ENCODE data around the gene CABP1.

CABP1 gene

GRCh38 chr12:120692524-120693033, 52.2 kb downstream of the CABP1 start:
- H3K9me3 Mint-ChIP-seq: no peaks in the 10 kb centered on the region
- no peak overlapping the region for H3K4me3 Mint-ChIP-seq
- peaks cover 64% of the 10 kb centered on the region for H3K4me1 Mint-ChIP-seq
- peak overlapping the region; percentile 20 for H3K27ac Mint-ChIP-seq
- H3K36me3 Mint-ChIP-seq: peaks cover 16% of the 10 kb centered on the region
- H3K27me3 Mint-ChIP-seq: no peaks in the 10 kb centered on the region

DNA sequence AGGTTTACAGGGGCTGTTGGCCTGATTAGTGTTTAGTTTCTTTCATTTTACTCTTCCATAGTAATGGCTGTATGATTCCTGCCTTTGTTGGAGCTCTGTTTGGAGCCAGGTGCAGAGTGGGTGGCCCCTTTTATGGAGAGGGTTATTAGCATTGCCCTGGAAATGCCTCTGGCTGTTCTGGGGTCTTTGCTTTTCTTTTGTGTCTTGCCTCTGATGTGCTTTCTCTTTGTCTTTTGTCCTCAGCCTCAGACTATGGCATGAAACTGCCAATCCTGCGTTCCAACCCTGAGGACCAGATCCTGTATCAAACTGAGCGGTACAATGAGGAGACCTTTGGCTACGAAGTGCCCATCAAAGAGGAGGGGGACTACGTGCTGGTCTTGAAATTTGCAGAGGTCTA, 53.4 kb downstream of the CABP1 start:
- Mint-ChIP-seq H3K27ac (no peak overlapping the region), H3K27me3 (no peaks in the 10 kb centered on the region), H3K9me3 (no peaks in the 10 kb centered on the region), H3K4me1 (peaks cover 53% of the 10 kb centered on the region), H3K4me3 (no peak overlapping the region), H3K36me3 (peaks cover 16% of the 10 kb centered on the region)

GRCh38 chr12:120696626-120697025, 56.2 kb downstream of the CABP1 start:
- Mint-ChIP-seq H3K27ac (no peak overlapping the region), H3K4me1 (peaks cover 27% of the 10 kb centered on the region), H3K36me3 (peaks cover 19% of the 10 kb centered on the region), H3K9me3 (no peaks in the 10 kb centered on the region), H3K4me3 (no peak overlapping the region), H3K27me3 (no peaks in the 10 kb centered on the region)

DNA sequence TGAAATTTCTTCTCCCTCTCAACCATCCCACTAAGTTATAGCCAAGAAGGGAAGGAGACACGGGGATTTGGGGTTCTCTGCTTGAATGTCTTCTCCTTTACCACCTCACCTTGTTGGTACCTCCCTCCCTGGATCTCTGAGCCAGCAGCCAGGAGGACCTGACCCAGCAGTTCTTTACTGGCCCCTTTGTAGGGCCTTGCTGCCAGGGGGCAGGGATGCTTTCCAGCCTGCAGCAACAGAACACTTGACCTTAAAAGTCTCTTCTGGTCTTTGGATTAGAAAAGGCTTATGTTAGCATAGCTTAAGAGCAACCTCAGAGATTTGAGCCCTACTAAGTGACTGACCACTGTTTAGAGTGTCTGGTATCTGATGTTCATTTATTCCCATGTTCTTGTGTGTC, 56.9 kb downstream of the CABP1 start:
- Mint-ChIP-seq H3K9me3 (no peaks in the 10 kb centered on the region), H3K36me3 (peaks cover 19% of the 10 kb centered on the region), H3K27me3 (no peaks in the 10 kb centered on the region), H3K4me1 (peaks cover 20% of the 10 kb centered on the region), H3K4me3 (no peak overlapping the region), H3K27ac (no peak overlapping the region)

- no peaks in the 10 kb centered on the region for H3K9me3 Mint-ChIP-seq
- peaks cover 16% of the 10 kb centered on the region for H3K36me3 Mint-ChIP-seq
- H3K27ac Mint-ChIP-seq: no peak overlapping the region
- no peaks in the 10 kb centered on the region for H3K27me3 Mint-ChIP-seq
- peaks cover 6% of the 10 kb centered on the region for H3K4me1 Mint-ChIP-seq
- no peak overlapping the region for H3K4me3 Mint-ChIP-seq
These were observed 58.2 kb downstream of the CABP1 start for GRCh38 chr12:120698665-120699064.

GRCh38 chr12:120699553-120699952, 59.1 kb downstream of the CABP1 start:
- Mint-ChIP-seq H3K9me3 (no peaks in the 10 kb centered on the region), H3K27ac (no peak overlapping the region), H3K36me3 (peaks cover 12% of the 10 kb centered on the region), H3K4me3 (no peak overlapping the region), H3K27me3 (no peaks in the 10 kb centered on the region), H3K4me1 (no peaks in the 10 kb centered on the region)

DNA sequence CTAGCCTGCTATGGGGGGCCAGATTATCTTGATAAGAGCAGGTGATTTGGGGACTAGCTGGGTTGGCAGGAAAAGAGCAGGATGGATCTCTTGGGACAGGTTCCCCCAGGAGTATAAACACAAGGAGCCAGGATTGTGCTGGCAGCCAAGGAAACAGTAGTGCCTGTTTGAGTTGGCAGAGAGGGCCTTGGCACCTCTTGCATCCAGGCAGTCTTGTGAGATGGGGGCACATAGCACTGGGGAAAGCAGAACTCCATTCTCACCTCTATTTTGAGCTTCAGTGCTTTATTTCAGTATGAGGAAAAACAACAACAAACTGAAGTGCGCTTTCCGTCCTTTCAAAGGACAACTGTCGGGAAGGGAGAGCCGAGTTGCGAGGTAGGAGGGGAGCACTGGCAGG, 60.5 kb downstream of the CABP1 start:
- Mint-ChIP-seq H3K27ac (no peak overlapping the region), H3K9me3 (no peaks in the 10 kb centered on the region), H3K4me3 (no peak overlapping the region), H3K4me1 (no peaks in the 10 kb centered on the region), H3K27me3 (no peaks in the 10 kb centered on the region), H3K36me3 (peaks cover 9% of the 10 kb centered on the region)

- no peak overlapping the region for H3K27ac Mint-ChIP-seq
- H3K9me3 Mint-ChIP-seq: no peaks in the 10 kb centered on the region
- H3K36me3 Mint-ChIP-seq: peaks cover 4% of the 10 kb centered on the region
- no peak overlapping the region for H3K4me3 Mint-ChIP-seq
- no peaks in the 10 kb centered on the region for H3K4me1 Mint-ChIP-seq
- no peaks in the 10 kb centered on the region for H3K27me3 Mint-ChIP-seq
These were observed 62.2 kb downstream of the CABP1 start for GRCh38 chr12:120702637-120703036.

DNA sequence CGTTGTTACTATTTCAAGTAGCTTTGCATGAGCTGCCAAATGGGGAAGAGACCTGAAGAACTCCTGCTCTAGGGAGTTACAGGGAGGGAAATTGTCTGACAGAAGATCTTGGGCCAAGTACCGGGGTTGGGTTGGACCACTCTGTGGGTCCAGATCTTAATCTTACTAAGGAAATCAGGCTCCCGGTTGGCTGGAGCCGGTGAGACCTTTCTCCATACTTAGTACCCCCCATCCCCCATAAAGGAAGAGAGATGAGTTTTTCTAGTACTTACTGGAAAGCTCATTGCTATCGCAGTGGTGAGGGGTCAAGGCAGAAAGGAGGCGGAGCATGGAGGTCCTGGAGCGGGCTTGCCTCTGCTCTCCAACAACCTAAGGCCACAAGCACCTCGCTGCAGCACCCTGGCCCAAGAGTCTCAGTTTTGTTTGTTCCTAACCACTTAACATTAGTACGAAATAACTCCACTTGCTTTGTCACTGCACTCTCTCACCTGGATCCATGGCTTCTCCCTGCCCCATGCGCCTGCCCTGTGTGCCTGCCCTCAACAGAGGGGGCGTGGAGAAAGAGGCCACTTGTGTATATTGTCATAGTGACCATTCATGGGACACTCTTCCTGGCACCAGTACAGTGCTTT, 63.0 kb downstream of the CABP1 start:
- no peak overlapping the region for H3K27ac Mint-ChIP-seq

DNA sequence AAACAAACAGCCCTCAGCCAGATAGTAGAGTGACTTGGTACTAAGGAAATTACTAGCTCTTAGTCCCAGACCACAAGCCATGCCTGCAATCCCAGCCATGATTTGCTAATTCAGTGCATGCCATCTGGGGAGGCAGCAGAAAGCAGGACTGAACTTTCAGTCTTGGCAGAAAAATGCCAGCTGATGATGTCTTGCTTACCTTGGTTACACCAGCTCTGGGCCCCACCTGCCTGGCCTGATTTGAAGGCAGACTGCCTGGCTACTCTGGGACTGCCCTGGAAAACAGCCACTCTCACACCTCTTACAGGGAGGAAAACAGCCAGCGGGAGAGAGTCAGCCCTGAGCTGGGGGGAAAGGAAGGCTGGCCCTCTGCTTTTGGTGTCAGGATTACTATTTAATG, 65.2 kb downstream of the CABP1 start:
- Mint-ChIP-seq H3K36me3 (peaks cover 3% of the 10 kb centered on the region), H3K27me3 (no peaks in the 10 kb centered on the region), H3K27ac (no peak overlapping the region), H3K4me3 (no peak overlapping the region), H3K4me1 (peaks cover 6% of the 10 kb centered on the region), H3K9me3 (no peaks in the 10 kb centered on the region)

More for the DNA sequence above, 63.0 kb downstream of the CABP1 start:
- peaks cover 4% of the 10 kb centered on the region for H3K36me3 Mint-ChIP-seq
- no peaks in the 10 kb centered on the region for H3K9me3 Mint-ChIP-seq
- H3K4me3 Mint-ChIP-seq: no peak overlapping the region
- H3K27me3 Mint-ChIP-seq: no peaks in the 10 kb centered on the region
- H3K4me1 Mint-ChIP-seq: no peaks in the 10 kb centered on the region

DNA sequence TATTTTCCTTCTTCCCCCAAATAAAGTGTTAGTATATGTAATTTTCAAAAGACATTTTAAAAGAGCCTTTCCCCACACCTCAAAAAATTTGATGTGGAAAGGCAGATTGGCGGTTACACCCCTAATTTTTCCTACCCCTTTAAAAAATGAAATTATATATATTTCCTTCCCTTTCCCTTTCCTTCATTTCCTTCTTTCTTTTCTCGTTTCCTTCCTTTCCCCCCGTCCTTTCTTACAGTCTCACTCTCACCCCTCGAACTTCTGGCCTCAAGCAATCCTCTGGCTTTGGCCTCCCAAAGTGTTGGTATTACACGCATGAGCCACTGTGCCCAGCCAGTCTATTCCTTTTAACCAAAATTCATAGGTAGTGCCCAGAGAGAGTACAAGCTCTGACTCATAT, 65.6 kb downstream of the CABP1 start:
- Mint-ChIP-seq H3K27me3 (no peaks in the 10 kb centered on the region), H3K27ac (no peak overlapping the region), H3K4me1 (peaks cover 6% of the 10 kb centered on the region), H3K9me3 (no peaks in the 10 kb centered on the region), H3K36me3 (no peaks in the 10 kb centered on the region), H3K4me3 (no peak overlapping the region)

GRCh38 chr12:120708651-120709050, 68.2 kb downstream of the CABP1 start:
- Mint-ChIP-seq H3K27me3 (no peaks in the 10 kb centered on the region), H3K36me3 (no peaks in the 10 kb centered on the region), H3K4me1 (peaks cover 29% of the 10 kb centered on the region), H3K9me3 (no peaks in the 10 kb centered on the region), H3K4me3 (no peak overlapping the region), H3K27ac (no peak overlapping the region)

DNA sequence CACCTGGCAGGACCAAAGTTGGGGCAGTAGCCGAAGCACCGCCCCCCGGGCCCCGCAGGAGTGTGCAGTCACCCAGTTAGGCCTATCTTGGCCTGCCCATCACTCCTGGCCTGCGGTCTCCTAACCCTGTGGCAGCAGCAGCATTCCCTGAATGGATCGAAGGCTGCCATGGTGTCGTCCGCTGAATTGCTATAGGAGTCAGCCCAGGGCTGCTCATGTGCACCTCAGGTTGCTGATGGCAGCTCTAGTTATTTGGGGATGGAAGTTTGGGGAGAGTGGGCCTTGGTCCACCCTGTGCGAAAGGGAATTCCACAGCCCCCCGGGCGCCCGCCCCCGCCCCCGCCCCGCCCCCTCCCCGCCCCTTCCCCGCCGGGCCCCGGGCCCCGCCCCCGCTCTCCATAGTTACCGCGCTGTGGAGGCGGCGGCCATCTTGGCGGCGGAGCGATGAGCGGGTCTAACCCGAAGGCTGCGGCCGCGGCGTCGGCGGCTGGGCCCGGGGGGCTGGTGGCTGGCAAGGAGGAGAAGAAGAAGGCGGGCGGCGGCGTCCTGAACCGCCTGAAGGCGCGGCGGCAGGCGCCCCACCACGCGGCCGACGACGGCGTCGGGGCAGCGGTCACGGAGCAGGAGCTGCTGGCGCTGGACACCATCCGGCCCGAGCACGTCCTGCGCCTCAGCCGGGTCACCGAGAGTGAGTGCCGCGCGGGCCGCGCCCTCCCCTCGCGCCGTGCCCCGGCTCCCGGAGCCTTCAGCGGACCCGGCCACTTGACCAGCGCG, 69.8 kb downstream of the CABP1 start, which contains the start of gene UNC119B:
TSS of gene UNC119B (plus strand) at position 428 of the 774 bp plus-strand sequence. CDS start at position 445, 17 bp downstream.
- peaks cover 37% of the 10 kb centered on the region for H3K4me1 Mint-ChIP-seq
- no peaks in the 10 kb centered on the region for H3K9me3 Mint-ChIP-seq
- H3K4me3 Mint-ChIP-seq: peak within 1 kb of the TSS; percentile 95
- peak within 1 kb of the TSS; percentile 85 for H3K27ac Mint-ChIP-seq
- H3K27me3 Mint-ChIP-seq: no peaks in the 10 kb centered on the region
- peaks cover 1% of the 10 kb centered on the region for H3K36me3 Mint-ChIP-seq

DNA sequence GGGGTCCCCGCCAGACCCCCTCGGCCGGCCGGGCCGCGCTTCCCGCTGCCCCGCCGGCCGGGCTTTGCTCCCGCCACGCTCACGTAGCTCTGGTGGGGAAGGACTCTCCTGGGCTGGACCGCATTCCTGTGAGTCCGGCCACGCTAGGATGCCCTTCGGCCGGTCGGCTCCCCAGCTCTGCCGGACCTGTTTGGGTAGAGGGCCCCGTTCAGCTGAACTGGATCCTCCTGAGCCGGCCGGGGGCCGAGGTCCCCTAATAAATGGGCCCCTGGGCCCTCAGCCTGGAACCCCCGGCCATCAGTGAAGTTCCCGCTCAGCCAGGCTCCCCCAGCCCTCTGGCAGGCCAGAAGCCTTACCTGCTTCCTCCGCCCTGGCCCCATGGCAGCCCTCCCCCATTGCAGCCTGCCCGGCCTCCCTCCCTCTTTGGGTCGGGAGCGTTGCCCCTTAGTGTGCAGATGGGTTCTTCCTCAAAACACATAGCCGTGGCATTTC, 70.4 kb downstream of the CABP1 start:
- H3K9me3 Mint-ChIP-seq: no peaks in the 10 kb centered on the region
- H3K27me3 Mint-ChIP-seq: no peaks in the 10 kb centered on the region
- peak overlapping the region; percentile 83 for H3K27ac Mint-ChIP-seq
- peaks cover 1% of the 10 kb centered on the region for H3K36me3 Mint-ChIP-seq
- H3K4me3 Mint-ChIP-seq: peak overlapping the region; percentile 95
- H3K4me1 Mint-ChIP-seq: peaks cover 37% of the 10 kb centered on the region

- H3K4me1 Mint-ChIP-seq: peaks cover 39% of the 10 kb centered on the region
- H3K27me3 Mint-ChIP-seq: no peaks in the 10 kb centered on the region
- H3K9me3 Mint-ChIP-seq: no peaks in the 10 kb centered on the region
- H3K36me3 Mint-ChIP-seq: peaks cover 4% of the 10 kb centered on the region
- peak overlapping the region; percentile 95 for H3K4me3 Mint-ChIP-seq
- H3K27ac Mint-ChIP-seq: peak overlapping the region; percentile 83
These were observed 71.0 kb downstream of the CABP1 start for GRCh38 chr12:120711411-120711810.

- Mint-ChIP-seq H3K4me3 (no peak overlapping the region), H3K9me3 (no peaks in the 10 kb centered on the region), H3K36me3 (peaks cover 7% of the 10 kb centered on the region), H3K27ac (no peak overlapping the region), H3K4me1 (peaks cover 41% of the 10 kb centered on the region), H3K27me3 (no peaks in the 10 kb centered on the region)
These were observed 72.2 kb downstream of the CABP1 start for GRCh38 chr12:120712610-120713009.
